GM12865 (cell line): ENCODE results near the gene P3H2.
"Not testable (repeated sequence)": the region's sequence is repeated elsewhere in the genome, so short reads cannot be mapped to it uniquely, and the experiment has no call there.

Experiments used
- DNase-seq: peaks from one replicate; pipeline ENCODE4 v3.0.0; 2010; ENCODE audit warnings: low read depth
- H3K4me3 ChIP-seq: 2 replicates; pipeline ENCODE4 v1.5.1; 2011; ENCODE audit warnings: mild to moderate bottlenecking, low read depth, low read length, control low read depth
- CTCF ChIP-seq: IDR thresholded peaks from 2 replicates; pipeline ENCODE4 v1.5.1; 2011; ENCODE audit warnings: low read length, control low read depth, low read depth, inconsistent platforms; ENCODE audit not compliant: insufficient read depth; ENCODE audit errors: missing control alignments

The P3H2 gene

DNA sequence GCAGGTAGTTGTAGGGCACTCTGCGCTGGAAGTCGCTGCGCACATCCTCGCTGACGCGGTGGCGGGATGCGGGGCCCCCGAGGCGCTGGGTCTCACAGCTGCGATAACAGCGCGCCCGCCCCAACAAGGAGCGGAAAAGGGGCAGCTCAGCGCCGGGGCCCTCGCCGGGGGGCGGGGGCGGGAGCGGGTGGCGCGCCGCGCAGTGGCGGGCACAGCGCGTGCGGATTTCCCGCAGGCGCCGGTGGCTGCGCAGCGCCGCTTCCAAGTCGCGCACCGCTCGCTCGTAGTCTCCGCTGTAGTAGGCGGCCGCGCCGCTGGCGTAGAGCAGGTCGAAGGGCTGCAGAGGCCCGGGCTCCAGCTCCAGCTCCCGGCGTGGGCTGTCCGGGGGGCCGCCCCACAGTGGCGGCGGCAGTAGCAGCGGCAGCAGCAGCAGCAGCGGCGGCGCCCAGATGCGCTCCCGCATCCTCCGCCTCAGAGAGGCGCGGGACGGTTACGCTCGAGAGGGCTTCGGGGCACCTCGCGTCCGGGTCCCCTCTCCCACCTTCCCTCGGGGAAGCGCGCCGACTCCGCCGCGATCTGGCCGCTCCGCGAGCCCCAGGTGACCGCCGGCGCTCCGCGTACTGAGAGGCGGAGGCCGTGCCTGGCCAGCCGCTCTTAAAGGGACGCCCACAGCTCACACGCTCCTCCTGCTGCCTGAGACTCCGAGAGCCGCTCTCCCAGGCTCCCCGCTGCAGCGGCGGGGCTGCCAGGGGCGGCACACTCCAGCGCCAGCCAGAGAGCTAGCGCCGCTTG is at the start of gene P3H2:
Gene P3H2, minus strand, starts transcription at position 629 of the 792 bp plus-strand sequence. Its CDS starts 166 bp downstream, at position 463.
- peak; percentile 44 for TF ChIP-seq CTCF
- H3K4me3 ChIP-seq: peak within 1 kb of the TSS; percentile 87
- peak; percentile 96 for DNase-seq

- DNase-seq: no peak
- no peak for TF ChIP-seq CTCF
- H3K4me3 ChIP-seq: peak overlapping the region; percentile 18; the same call in 1 of the 2 replicates
Measured at GRCh38 chr3:190169877-190170276, 49.2 kb upstream of the P3H2 start.

GRCh38 chr3:190169243-190169642 is 48.5 kb upstream of the P3H2 start:
- peak; percentile 26 for DNase-seq
- TF ChIP-seq CTCF: no peak
- no peak overlapping the region for H3K4me3 ChIP-seq

GRCh38 chr3:190167936-190168680 is 47.4 kb upstream of the P3H2 start:
- no peak for TF ChIP-seq CTCF
- no peak overlapping the region for H3K4me3 ChIP-seq
- no peak for DNase-seq

GRCh38 chr3:190166948-190167347 is 46.3 kb upstream of the P3H2 start:
- no peak for TF ChIP-seq CTCF
- DNase-seq: peak; percentile 55
- no peak overlapping the region for H3K4me3 ChIP-seq

DNA sequence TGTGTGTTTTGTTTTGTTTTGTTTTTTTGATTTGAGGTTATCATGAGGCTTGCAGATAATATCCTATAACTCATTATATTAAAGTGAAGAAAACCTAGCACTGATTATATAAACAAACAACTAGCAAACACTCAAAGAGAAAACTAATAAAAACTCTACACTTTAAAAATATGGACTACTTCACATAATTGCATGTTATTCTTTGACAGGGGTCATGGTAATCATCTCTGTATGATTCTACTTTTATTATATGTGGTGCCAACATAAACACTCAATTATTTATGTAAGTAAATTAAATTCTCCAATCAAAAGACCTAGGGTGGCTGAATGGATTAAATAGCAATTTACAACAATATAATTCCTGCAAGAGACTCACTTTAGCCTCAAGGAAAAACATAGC is 44.6 kb upstream of the P3H2 start:
- no peak for DNase-seq

GRCh38 chr3:190162013-190162412 is 41.3 kb upstream of the P3H2 start:
- DNase-seq, H3K4me3 ChIP-seq: not testable (repeated sequence)

More for the DNA sequence above, 44.6 kb upstream of the P3H2 start:
- no peak for TF ChIP-seq CTCF
- H3K4me3 ChIP-seq: no peak overlapping the region
